DOHH2 (cell line): ENCODE results near the gene IFRD1.

ENCODE experiments used
- H3F3A ChIP-seq: fragments of 200-600 bp; sonication (generic), shearing (Covaris generic); 2 replicates; pipeline ENCODE4 v1.6.0; 2016; ENCODE audit warnings: antibody characterized with exemption, mild to moderate bottlenecking; ENCODE audit not compliant: control insufficient read depth, insufficient read depth
- H3K27ac ChIP-seq: fragments of 200-600 bp; sonication (generic); 2 replicates; pipeline ENCODE4 v1.5.1; 2014; ENCODE audit warnings: low read depth, mild to moderate bottlenecking, low read length, moderate library complexity
- H3K27me3 ChIP-seq: fragments of 200-600 bp; sonication (generic); 2 replicates; pipeline ENCODE4 v1.6.1; 2014; ENCODE audit warnings: mild to moderate bottlenecking, low read length, mixed read lengths; ENCODE audit not compliant: control insufficient read depth
- H3K36me3 ChIP-seq: fragments of 200-600 bp; sonication (generic); 2 replicates; pipeline ENCODE4 v1.6.1; 2014; ENCODE audit warnings: mild to moderate bottlenecking, low read length, moderate library complexity, mixed read lengths; ENCODE audit not compliant: control insufficient read depth
- H3K4me1 ChIP-seq: fragments of 200-600 bp; sonication (generic); 2 replicates; pipeline ENCODE4 v1.6.1; 2014; ENCODE audit warnings: mild to moderate bottlenecking, low read length, mixed read lengths; ENCODE audit not compliant: control insufficient read depth
- H3K4me2 ChIP-seq: fragments of 200-600 bp; sonication (generic); 2 replicates; pipeline ENCODE4 v1.6.0; 2014; ENCODE audit warnings: mild to moderate bottlenecking, low read length, moderate library complexity
- H3K4me3 ChIP-seq: fragments of 200-600 bp; sonication (generic); 2 replicates; pipeline ENCODE4 v1.5.1; 2014; ENCODE audit warnings: mild to moderate bottlenecking, low read length, mixed read lengths
- H3K79me2 ChIP-seq: fragments of 200-600 bp; sonication (generic); 2 replicates; pipeline ENCODE4 v1.6.1; 2014; ENCODE audit warnings: mild to moderate bottlenecking, low read length, mixed read lengths; ENCODE audit not compliant: control insufficient read depth
- H3K9me2 ChIP-seq: fragments of 200-600 bp; sonication (generic); replicated peaks from 2 replicates; pipeline ENCODE4 v1.6.1; 2014; ENCODE audit warnings: mild to moderate bottlenecking, low read length, mixed read lengths; ENCODE audit not compliant: control insufficient read depth
- H3K9me3 ChIP-seq: fragments of 200-600 bp; sonication (generic); 2 replicates; pipeline ENCODE4 v1.6.1; 2014; ENCODE audit warnings: antibody characterized with exemption, low read length, mixed read lengths; ENCODE audit not compliant: control insufficient read depth, insufficient read depth
- H4K20me1 ChIP-seq: fragments of 200-600 bp; sonication (generic); 2 replicates; pipeline ENCODE4 v1.6.0; 2014; ENCODE audit warnings: low read depth, mild to moderate bottlenecking, antibody characterized with exemption, low read length, moderate library complexity; ENCODE audit not compliant: control insufficient read depth, insufficient read depth
- CTCF ChIP-seq: fragments of 200-600 bp; sonication (generic); IDR thresholded peaks from one replicate; pipeline ENCODE4 v1.5.1; 2014; ENCODE audit warnings: antibody characterized with exemption, mild to moderate bottlenecking, low read depth, low read length; ENCODE audit not compliant: poor library complexity, severe bottlenecking
- EZH2phosphoT487 ChIP-seq: fragments of 200-600 bp; sonication (generic); IDR thresholded peaks from 2 replicates; pipeline ENCODE4 v1.6.1; 2017; ENCODE audit warnings: borderline replicate concordance, mild to moderate bottlenecking, antibody characterized with exemption, low read length, moderate library complexity, mixed read lengths

Gene IFRD1

DNA sequence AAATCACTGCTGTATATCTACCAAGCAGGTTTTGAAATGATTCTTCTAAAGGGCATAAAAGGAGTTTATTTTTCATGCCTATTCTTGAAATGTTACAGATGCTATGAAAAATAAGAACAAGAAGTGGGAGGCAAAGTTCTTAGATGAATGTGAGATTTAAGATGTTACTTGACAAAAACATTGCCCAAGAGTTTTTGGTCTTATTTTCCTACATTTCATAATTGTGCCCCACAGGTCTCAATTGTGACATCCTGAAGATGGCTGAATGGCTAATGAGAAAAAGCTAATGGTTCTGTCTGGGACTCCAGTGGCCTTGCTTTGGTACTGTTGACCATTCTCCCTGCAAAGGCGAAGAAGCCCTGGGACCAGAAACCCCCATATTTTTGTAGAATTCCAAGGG, 43.0 kb upstream of the IFRD1 start:
- Histone ChIP-seq H3K9me2 (no peaks in the 10 kb centered on the region), H3K27me3 (peaks cover 25% of the 10 kb centered on the region), H3F3A (no peaks in the 10 kb centered on the region), H3K4me3 (no peak overlapping the region), H3K27ac (no peak overlapping the region), H4K20me1 (no peaks in the 10 kb centered on the region), H3K9me3 (no peaks in the 10 kb centered on the region), H3K36me3 (no peaks in the 10 kb centered on the region), H3K4me2 (no peak overlapping the region), H3K79me2 (no peaks in the 10 kb centered on the region), H3K4me1 (no peaks in the 10 kb centered on the region)
- TF ChIP-seq CTCF (no peak), EZH2phosphoT487 (no peak)

DNA sequence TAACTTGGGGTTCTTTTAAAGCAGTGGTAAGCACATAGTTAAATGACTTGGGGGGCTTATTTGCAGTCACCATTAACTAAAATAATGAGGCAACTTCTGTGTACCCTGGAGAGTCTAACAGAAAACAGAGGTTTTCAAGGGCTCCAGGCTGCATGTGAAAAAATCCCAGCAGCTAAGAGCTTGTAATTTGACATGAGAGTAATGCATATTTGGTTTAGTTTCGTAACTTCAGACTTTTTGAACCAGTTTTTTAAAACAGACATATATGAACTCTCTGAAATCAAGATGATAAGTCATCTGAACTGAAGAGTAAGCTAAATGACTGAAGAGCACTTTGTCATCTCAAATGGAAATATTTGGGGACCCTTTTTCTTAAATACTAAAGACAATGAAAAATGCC, 40.2 kb upstream of the IFRD1 start:
- no peaks in the 10 kb centered on the region for H3K36me3 ChIP-seq
- H3K27me3 ChIP-seq: peaks cover 21% of the 10 kb centered on the region

GRCh38 chr7:112411186-112411795, 39.0 kb upstream of the IFRD1 start:
- H3K4me2 ChIP-seq: no peak overlapping the region
- H3K27ac ChIP-seq: no peak overlapping the region
- no peaks in the 10 kb centered on the region for H3K79me2 ChIP-seq
- H3K9me2 ChIP-seq: no peaks in the 10 kb centered on the region
- no peaks in the 10 kb centered on the region for H3K4me1 ChIP-seq
- H3K4me3 ChIP-seq: no peak overlapping the region
- no peaks in the 10 kb centered on the region for H3K36me3 ChIP-seq
- peaks cover 21% of the 10 kb centered on the region for H3K27me3 ChIP-seq
- no peaks in the 10 kb centered on the region for H3F3A ChIP-seq
- H4K20me1 ChIP-seq: no peaks in the 10 kb centered on the region
- TF ChIP-seq CTCF (peak; percentile 57), EZH2phosphoT487 (no peak)
- H3K9me3 ChIP-seq: no peaks in the 10 kb centered on the region

More for the DNA sequence above, 40.2 kb upstream of the IFRD1 start:
- TF ChIP-seq EZH2phosphoT487 (no peak), CTCF (no peak)
- no peak overlapping the region for H3K4me2 ChIP-seq
- no peaks in the 10 kb centered on the region for H3F3A ChIP-seq
- no peaks in the 10 kb centered on the region for H3K9me2 ChIP-seq
- H3K79me2 ChIP-seq: no peaks in the 10 kb centered on the region
- no peaks in the 10 kb centered on the region for H3K4me1 ChIP-seq
- no peaks in the 10 kb centered on the region for H3K9me3 ChIP-seq
- no peak overlapping the region for H3K4me3 ChIP-seq
- no peaks in the 10 kb centered on the region for H4K20me1 ChIP-seq
- no peak overlapping the region for H3K27ac ChIP-seq
